GM19099 (cell line): ENCODE results near the gene GNB1L.

ENCODE experiments used
- POLR2A ChIP-seq: IDR thresholded peaks from 3 replicates; pipeline ENCODE4 v1.6.1; 2011; ENCODE audit warnings: low read depth; ENCODE audit not compliant: insufficient read length; ENCODE audit errors: extremely low read depth

GNB1L gene

GRCh38 chr22:19819911-19820879 lies 34.5 kb downstream of the GNB1L start:
- no peak for TF ChIP-seq POLR2A

- no peak for TF ChIP-seq POLR2A
Observed at GRCh38 chr22:19819208-19819910, 35.3 kb downstream of the GNB1L start.

GRCh38 chr22:19818324-19819207 lies 36.1 kb downstream of the GNB1L start:
- no peak for TF ChIP-seq POLR2A

- TF ChIP-seq POLR2A, result no peak
Observed at GRCh38 chr22:19816372-19817119, 38.1 kb downstream of the GNB1L start.

- no peak for TF ChIP-seq POLR2A
Observed at GRCh38 chr22:19815823-19816290, 38.8 kb downstream of the GNB1L start.

GRCh38 chr22:19815093-19815822 lies 39.4 kb downstream of the GNB1L start:
- no peak for TF ChIP-seq POLR2A

GRCh38 chr22:19814428-19814827 lies 40.2 kb downstream of the GNB1L start:
- no peak for TF ChIP-seq POLR2A

GRCh38 chr22:19812910-19813309 lies 41.8 kb downstream of the GNB1L start:
- no peak for TF ChIP-seq POLR2A

- no peak for TF ChIP-seq POLR2A
Observed at GRCh38 chr22:19811811-19812771, 42.6 kb downstream of the GNB1L start.

- no peak for TF ChIP-seq POLR2A
Observed at GRCh38 chr22:19811211-19811621, 43.5 kb downstream of the GNB1L start.

- TF ChIP-seq POLR2A, result no peak
Observed at GRCh38 chr22:19810381-19811201, 44.1 kb downstream of the GNB1L start.

- no peak for TF ChIP-seq POLR2A
Observed at GRCh38 chr22:19809741-19810140, 44.9 kb downstream of the GNB1L start.

- TF ChIP-seq POLR2A, result no peak
Observed at GRCh38 chr22:19808873-19809478, 45.7 kb downstream of the GNB1L start.
